HG03575 (cell line): ENCODE measurements around the gene CLDN9.

ENCODE experiments used
- ATAC-seq: cut with Tn5 transposase; IDR thresholded peaks from one replicate; pipeline ENCODE4 v1.9.1; 2021; ENCODE audit not compliant: unreplicated experiment, insufficient number of reproducible peaks, low FRiP score; ENCODE audit errors: extremely low read depth

The CLDN9 gene

GRCh38 chr16:2973605-2974318 is 39.0 kb upstream of the CLDN9 start:
- ATAC-seq: no peak

GRCh38 chr16:2974319-2975056 is 38.2 kb upstream of the CLDN9 start:
- ATAC-seq: no peak

GRCh38 chr16:2975161-2975795 is 37.4 kb upstream of the CLDN9 start:
- no peak for ATAC-seq

- no peak for ATAC-seq
Observed at GRCh38 chr16:2976201-2976600, 36.5 kb upstream of the CLDN9 start.

- no peak for ATAC-seq
Observed at GRCh38 chr16:2976673-2977072, 36.0 kb upstream of the CLDN9 start.

GRCh38 chr16:2977440-2977839 is 35.3 kb upstream of the CLDN9 start:
- ATAC-seq: no peak

- ATAC-seq: no peak
Observed at GRCh38 chr16:2979669-2980226, 33.0 kb upstream of the CLDN9 start.

- no peak for ATAC-seq
Observed at GRCh38 chr16:2980227-2981176, 32.2 kb upstream of the CLDN9 start, which contains the start of gene PKMYT1. TSS of gene PKMYT1 (minus strand) at chr16:2980446. CDS start at chr16:2979657, 789 bp downstream.

GRCh38 chr16:2981177-2981898 is 31.4 kb upstream of the CLDN9 start:
- ATAC-seq: no peak

- ATAC-seq: no peak
Observed at GRCh38 chr16:2981899-2982250, 30.8 kb upstream of the CLDN9 start.

GRCh38 chr16:2982402-2982801 is 30.3 kb upstream of the CLDN9 start:
- ATAC-seq: no peak

GRCh38 chr16:2983706-2984136 is 29.0 kb upstream of the CLDN9 start:
- no peak for ATAC-seq

GRCh38 chr16:2985462-2985861 is 27.3 kb upstream of the CLDN9 start:
- ATAC-seq: no peak

GRCh38 chr16:2985893-2986355 is 26.8 kb upstream of the CLDN9 start:
- no peak for ATAC-seq

GRCh38 chr16:2986623-2987188 is 26.0 kb upstream of the CLDN9 start:
- no peak for ATAC-seq

- ATAC-seq: no peak
Observed at GRCh38 chr16:2987286-2987685, 25.4 kb upstream of the CLDN9 start.

- no peak for ATAC-seq
Observed at GRCh38 chr16:2987833-2988232, 24.9 kb upstream of the CLDN9 start.
